AG04450 (cell line): ENCODE measurements around the gene RGS9. TPM values are rescaled to one million over a fixed set of nuclear protein-coding genes. Genes with fewer than 3 reads are reported as not detected.

Experiments
- CTCF ChIA-PET: fragments of 300-600, 350-600 bp; formaldehyde crosslinking; extraction: SDS; loops from one replicate; lab custom pipeline; 2022; ENCODE audit warnings: antibody characterized with exemption, inconsistent platforms; lab: Charles Lee
- POLR2A ChIA-PET: fragments of 350-600 bp; formaldehyde crosslinking; extraction: SDS; loops from one replicate; lab custom pipeline; 2021; ENCODE audit warnings: antibody characterized with exemption, inconsistent platforms; lab: Yijun Ruan, JAX
- DNase-seq: peaks from one replicate; pipeline ENCODE4 v3.0.0-alpha.2; 2011; ENCODE audit warnings: low read depth, low spot score
- H3K27ac ChIP-seq: one replicate; pipeline ENCODE4 v1.5.1; 2012; ENCODE audit warnings: low read depth, low read length, control low read depth
- H3K27me3 ChIP-seq: one replicate; pipeline ENCODE4 v1.6.0; 2012; ENCODE audit warnings: low read length; ENCODE audit not compliant: control insufficient read depth, insufficient read depth
- H3K4me3 ChIP-seq: 2 replicates; pipeline ENCODE4 v1.5.1; 2011; ENCODE audit warnings: mild to moderate bottlenecking, low read depth, low read length, control low read depth
- H3K9me3 ChIP-seq: 2 replicates; pipeline ENCODE4 v1.5.1; 2012; ENCODE audit warnings: low read length; ENCODE audit not compliant: control insufficient read depth, insufficient read depth
- CTCF ChIP-seq: IDR thresholded peaks from 2 replicates; pipeline ENCODE4 v1.5.1; 2011; ENCODE audit warnings: low read depth, low read length, control low read depth, inconsistent platforms
- polyA plus RNA-seq: library from polyadenylated mRNA; depleted of rRNA; stranded (reverse); fragments of >200 nt; gene quantifications from 2 replicates; pipeline ENCODE4 v1.2.3, GENCODE V29; 2011

The RGS9 gene
- polyA plus RNA-seq, 1 experiment: 2.1 TPM

- Histone ChIP-seq H3K4me3 (no peak overlapping the region), H3K27ac (no peak overlapping the region), H3K27me3 (peaks cover 3% of the 10 kb centered on the region), H3K9me3 (no peaks in the 10 kb centered on the region; the same call in 1 of the 2 replicates)
- CTCF ChIA-PET: no interaction called here
- POLR2A ChIA-PET: interaction anchor here (0.5 kb wide), 2 partner anchors 117 to 1111 kb away, joined by 3 to 6 read pairs; partner anchors contain the start of gene GNA13
- TF ChIP-seq CTCF: no peak
- no peak for DNase-seq
These were observed 36.2 kb downstream of the RGS9 start for GRCh38 chr17:65173284-65173793.

- no peaks in the 10 kb centered on the region for H3K27me3 ChIP-seq
- no peak for TF ChIP-seq CTCF
- no peaks in the 10 kb centered on the region; the same call in 1 of the 2 replicates for H3K9me3 ChIP-seq
- no peak for DNase-seq
- POLR2A ChIA-PET: no interaction called here
- no peak overlapping the region for H3K4me3 ChIP-seq
- no peak overlapping the region for H3K27ac ChIP-seq
- CTCF ChIA-PET: no interaction called here
These were observed 37.0 kb downstream of the RGS9 start for GRCh38 chr17:65173976-65174683.

- Histone ChIP-seq H3K4me3 (no peak overlapping the region), H3K27ac (no peak overlapping the region), H3K9me3 (no peaks in the 10 kb centered on the region; the same call in 1 of the 2 replicates), H3K27me3 (no peaks in the 10 kb centered on the region)
- ChIA-PET POLR2A (no interaction called here), CTCF (no interaction called here)
- no peak for DNase-seq
- TF ChIP-seq CTCF: no peak
These were observed 37.8 kb downstream of the RGS9 start for GRCh38 chr17:65174974-65175373.

GRCh38 chr17:65175952-65176351 is 38.8 kb downstream of the RGS9 start:
- ChIA-PET POLR2A (no interaction called here), CTCF (no interaction called here)
- H3K9me3 ChIP-seq: no peaks in the 10 kb centered on the region; the same call in 1 of the 2 replicates

More at GRCh38 chr17:65175952-65176351, 38.8 kb downstream of the RGS9 start:
- no peak overlapping the region for H3K27ac ChIP-seq
- no peak overlapping the region for H3K4me3 ChIP-seq
- no peak for DNase-seq
- no peaks in the 10 kb centered on the region for H3K27me3 ChIP-seq
- no peak for TF ChIP-seq CTCF
